T-helper 2 cell treated with Interferon-gamma antibody and Interleukin-4, amounts not matched to agents 5 μg/mL and 100 μg/mL, for 36 hours (primary cell): ENCODE data around the gene CLASP1.
"Not testable (repeated sequence)": the region's sequence is repeated elsewhere in the genome, so short reads cannot be mapped to it uniquely, and the experiment has no call there.

Experiments
- DNase-seq: peaks from one replicate; pipeline ENCODE4 v3.0.0; 2021; ENCODE audit warnings: low spot score
- H3K27ac Mint-ChIP-seq: one replicate; pipeline ENCODE4 v1.8.0; 2021; ENCODE audit warnings: mild to moderate bottlenecking, mixed read lengths
- H3K27me3 Mint-ChIP-seq: one replicate; pipeline ENCODE4 v1.8.0; 2021; ENCODE audit warnings: low read depth, mixed read lengths
- H3K36me3 Mint-ChIP-seq: one replicate; pipeline ENCODE4 v1.8.0; 2021; ENCODE audit warnings: low read depth, mixed read lengths
- H3K4me1 Mint-ChIP-seq: one replicate; pipeline ENCODE4 v1.8.0; 2021; ENCODE audit warnings: low read depth, mixed read lengths
- H3K4me3 Mint-ChIP-seq: one replicate; pipeline ENCODE4 v1.8.0; 2022; ENCODE audit warnings: mild to moderate bottlenecking, moderate library complexity, mixed read lengths
- H3K9me3 Mint-ChIP-seq: one replicate; pipeline ENCODE4 v1.8.0; 2021; ENCODE audit warnings: mixed read lengths

Gene CLASP1

DNA sequence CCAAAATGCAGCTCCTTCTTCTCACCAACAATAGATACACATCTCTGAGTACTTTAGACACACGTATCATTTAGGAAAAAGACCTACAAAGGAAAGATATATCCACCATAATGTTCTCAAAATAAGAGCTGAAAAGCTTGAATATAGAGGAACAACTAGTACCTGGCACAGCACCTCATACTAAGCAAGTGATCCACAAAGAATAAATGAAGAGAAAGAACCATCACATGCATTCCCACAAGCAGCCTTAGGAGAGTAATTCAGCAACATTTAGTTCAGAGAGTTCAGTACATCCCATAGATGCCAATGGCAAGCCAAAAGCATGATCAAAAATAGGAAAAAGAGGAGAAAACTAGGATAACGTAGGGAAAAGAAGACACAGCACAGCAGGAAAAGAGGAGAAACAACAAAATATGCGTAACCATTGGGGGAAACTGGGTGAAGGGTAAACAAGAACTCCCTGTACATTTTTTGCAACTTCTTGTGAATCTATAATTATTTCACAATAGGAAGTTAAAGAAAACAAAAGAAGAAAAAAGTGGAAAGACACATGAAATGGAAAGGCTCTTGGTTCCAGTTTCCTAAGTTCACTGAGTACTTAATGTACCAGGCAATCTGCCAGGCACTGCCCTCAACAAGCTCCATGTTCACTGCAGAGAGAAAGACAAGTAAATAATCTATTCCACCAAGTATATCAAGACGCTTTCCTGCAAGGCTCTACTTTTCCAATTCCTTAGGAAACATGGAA, 22.3 kb downstream of the CLASP1 start:
- Mint-ChIP-seq H3K4me3 (no peak overlapping the region), H3K36me3 (peaks cover 5% of the 10 kb centered on the region), H3K27ac (no peak overlapping the region), H3K27me3 (no peaks in the 10 kb centered on the region), H3K4me1 (no peaks in the 10 kb centered on the region), H3K9me3 (no peaks in the 10 kb centered on the region)
- no peak for DNase-seq

GRCh38 chr2:121625953-121626352, 23.3 kb downstream of the CLASP1 start:
- H3K36me3 Mint-ChIP-seq, result peaks cover 5% of the 10 kb centered on the region
- no peak overlapping the region for H3K4me3 Mint-ChIP-seq
- H3K4me1 Mint-ChIP-seq, result no peaks in the 10 kb centered on the region
- no peak for DNase-seq
- H3K27ac Mint-ChIP-seq, result no peak overlapping the region
- H3K9me3 Mint-ChIP-seq, result no peaks in the 10 kb centered on the region
- no peaks in the 10 kb centered on the region for H3K27me3 Mint-ChIP-seq

DNA sequence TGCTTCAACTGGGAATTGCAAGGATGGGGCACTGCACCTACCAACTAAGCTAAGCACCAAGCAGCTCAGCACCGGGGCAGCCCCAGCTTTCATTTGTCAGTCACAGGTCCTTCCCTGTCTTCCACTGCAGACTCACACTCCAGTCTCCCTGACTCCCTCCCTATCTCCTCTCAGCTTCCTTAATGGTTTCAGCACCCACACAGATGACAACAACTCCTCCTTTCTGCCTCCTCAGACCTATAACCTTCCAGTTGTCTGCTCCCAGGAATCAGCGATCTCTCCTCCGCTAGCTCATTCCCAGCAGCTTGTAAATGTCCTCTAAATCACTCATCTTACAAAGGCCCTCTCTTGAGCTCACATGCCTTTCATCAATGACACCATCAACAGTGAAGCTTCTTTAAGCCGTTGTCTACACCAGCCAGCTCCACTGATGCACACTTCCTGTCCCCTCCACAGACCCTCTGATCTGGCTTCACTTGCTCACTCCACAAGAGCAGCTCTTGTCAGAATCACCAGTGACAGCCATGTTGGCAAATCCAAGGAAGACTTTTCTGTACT, 32.1 kb downstream of the CLASP1 start:
- H3K27me3 Mint-ChIP-seq, result no peaks in the 10 kb centered on the region
- DNase-seq, result no peak
- no peak overlapping the region for H3K4me3 Mint-ChIP-seq
- no peak overlapping the region for H3K27ac Mint-ChIP-seq
- no peaks in the 10 kb centered on the region for H3K9me3 Mint-ChIP-seq
- H3K36me3 Mint-ChIP-seq, result peaks cover 19% of the 10 kb centered on the region
- peaks cover 9% of the 10 kb centered on the region for H3K4me1 Mint-ChIP-seq

GRCh38 chr2:121613774-121614173, 35.5 kb downstream of the CLASP1 start:
- no peak overlapping the region for H3K27ac Mint-ChIP-seq
- no peaks in the 10 kb centered on the region for H3K27me3 Mint-ChIP-seq
- DNase-seq, result no peak
- peaks cover 10% of the 10 kb centered on the region for H3K4me1 Mint-ChIP-seq
- H3K9me3 Mint-ChIP-seq, result no peaks in the 10 kb centered on the region
- H3K36me3 Mint-ChIP-seq, result peaks cover 19% of the 10 kb centered on the region
- no peak overlapping the region for H3K4me3 Mint-ChIP-seq

- H3K27ac Mint-ChIP-seq, result no peak overlapping the region
- peaks cover 9% of the 10 kb centered on the region for H3K4me1 Mint-ChIP-seq
- H3K27me3 Mint-ChIP-seq, result no peaks in the 10 kb centered on the region
- H3K4me3 Mint-ChIP-seq, result no peak overlapping the region
- peaks cover 19% of the 10 kb centered on the region for H3K36me3 Mint-ChIP-seq
- no peak for DNase-seq
- no peaks in the 10 kb centered on the region for H3K9me3 Mint-ChIP-seq
Measured at GRCh38 chr2:121613152-121613551, 36.1 kb downstream of the CLASP1 start.

DNA sequence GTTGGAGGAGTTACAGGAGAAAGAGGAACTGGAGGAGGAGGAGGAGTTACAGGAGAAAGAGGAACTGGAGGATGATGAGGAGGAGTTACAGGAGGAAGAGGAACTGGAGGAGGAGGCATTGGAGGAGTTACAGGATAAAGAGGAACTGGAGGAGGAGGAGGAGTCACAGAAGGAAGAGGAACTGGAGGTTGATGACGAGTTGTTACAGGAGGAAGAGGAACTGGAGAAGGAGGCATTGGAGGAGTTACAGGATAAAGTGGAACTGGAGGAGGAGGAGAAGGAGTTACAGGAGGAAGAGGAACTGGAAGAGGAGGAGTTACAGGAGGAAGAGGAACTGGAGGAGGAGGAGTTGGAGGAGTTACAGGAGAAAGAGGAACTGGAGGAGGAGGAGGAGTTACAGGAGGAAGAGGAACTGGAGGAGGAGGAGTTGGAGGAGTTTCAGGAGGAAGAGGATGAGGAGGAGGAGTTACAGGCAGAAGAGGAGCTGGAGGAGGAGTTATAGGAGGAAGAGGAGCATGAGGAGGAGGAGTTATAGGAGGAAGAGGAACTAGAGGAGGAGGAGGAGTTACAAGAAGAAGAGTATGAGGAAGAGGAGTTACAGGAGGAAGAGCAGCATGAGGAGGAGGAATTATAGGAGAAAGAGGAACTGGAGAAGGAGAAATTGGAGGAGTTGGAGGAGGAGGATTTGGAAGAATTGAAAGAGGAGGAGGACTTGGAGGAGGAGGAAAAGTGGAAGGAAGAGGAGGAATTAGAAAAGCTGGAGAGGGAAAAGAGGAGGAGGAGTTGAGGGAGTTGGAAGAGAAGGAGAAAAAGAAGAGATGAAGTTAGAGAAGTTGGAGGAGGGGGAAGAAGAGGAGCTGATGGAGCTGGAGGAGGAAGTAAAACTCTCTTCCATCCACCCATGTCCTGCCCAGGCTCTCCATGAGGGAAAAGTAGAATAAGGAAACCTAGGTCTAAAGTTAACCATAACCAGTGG, 37.2 kb downstream of the CLASP1 start:
- no peak overlapping the region for H3K4me3 Mint-ChIP-seq

GRCh38 chr2:121611048-121611649, 38.1 kb downstream of the CLASP1 start:
- H3K9me3 Mint-ChIP-seq, H3K27me3 Mint-ChIP-seq, H3K4me3 Mint-ChIP-seq, H3K27ac Mint-ChIP-seq, DNase-seq: not testable (repeated sequence)
- H3K4me1 Mint-ChIP-seq, result peaks cover 13% of the 10 kb centered on the region
- peaks cover 21% of the 10 kb centered on the region for H3K36me3 Mint-ChIP-seq

More for the DNA sequence above, 37.2 kb downstream of the CLASP1 start:
- no peak overlapping the region for H3K27ac Mint-ChIP-seq
- H3K36me3 Mint-ChIP-seq, result peaks cover 21% of the 10 kb centered on the region
- H3K9me3 Mint-ChIP-seq, result no peaks in the 10 kb centered on the region
- peaks cover 11% of the 10 kb centered on the region for H3K4me1 Mint-ChIP-seq
- no peak for DNase-seq
- H3K27me3 Mint-ChIP-seq, result no peaks in the 10 kb centered on the region

GRCh38 chr2:121610487-121610874, 38.8 kb downstream of the CLASP1 start:
- H3K4me1 Mint-ChIP-seq, result peaks cover 13% of the 10 kb centered on the region
- H3K36me3 Mint-ChIP-seq, result peaks cover 22% of the 10 kb centered on the region
- not testable (repeated sequence) for DNase-seq, H3K4me3 Mint-ChIP-seq, H3K27ac Mint-ChIP-seq, H3K27me3 Mint-ChIP-seq, H3K9me3 Mint-ChIP-seq

DNA sequence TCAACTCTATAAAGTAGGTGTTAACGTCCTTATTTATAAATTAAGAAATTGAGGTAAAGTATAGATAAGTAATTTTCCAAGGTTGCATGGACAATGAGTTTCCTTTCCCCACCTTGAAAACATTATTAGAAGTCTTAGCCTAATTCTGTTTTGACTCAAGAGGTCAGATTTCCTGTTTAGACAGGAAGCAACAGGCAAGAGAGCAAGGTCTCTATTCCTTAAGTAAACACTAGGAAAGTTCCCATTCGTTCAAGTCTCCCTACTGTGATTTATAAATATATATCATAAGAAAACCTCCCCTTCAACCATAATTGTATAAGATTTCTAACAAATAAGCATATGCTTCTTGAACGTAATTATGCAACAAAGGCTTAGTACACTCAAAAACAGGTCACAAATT, 40.3 kb downstream of the CLASP1 start:
- Mint-ChIP-seq H3K9me3 (no peaks in the 10 kb centered on the region), H3K4me3 (no peak overlapping the region), H3K27ac (no peak overlapping the region), H3K27me3 (no peaks in the 10 kb centered on the region), H3K36me3 (peaks cover 26% of the 10 kb centered on the region), H3K4me1 (peaks cover 10% of the 10 kb centered on the region)
- no peak for DNase-seq

GRCh38 chr2:121608367-121608766, 40.9 kb downstream of the CLASP1 start:
- H3K27me3 Mint-ChIP-seq, result no peaks in the 10 kb centered on the region
- peaks cover 10% of the 10 kb centered on the region for H3K4me1 Mint-ChIP-seq
- no peak overlapping the region for H3K4me3 Mint-ChIP-seq
- no peaks in the 10 kb centered on the region for H3K9me3 Mint-ChIP-seq
- H3K36me3 Mint-ChIP-seq, result peaks cover 25% of the 10 kb centered on the region
- H3K27ac Mint-ChIP-seq, result no peak overlapping the region
- DNase-seq, result no peak

DNA sequence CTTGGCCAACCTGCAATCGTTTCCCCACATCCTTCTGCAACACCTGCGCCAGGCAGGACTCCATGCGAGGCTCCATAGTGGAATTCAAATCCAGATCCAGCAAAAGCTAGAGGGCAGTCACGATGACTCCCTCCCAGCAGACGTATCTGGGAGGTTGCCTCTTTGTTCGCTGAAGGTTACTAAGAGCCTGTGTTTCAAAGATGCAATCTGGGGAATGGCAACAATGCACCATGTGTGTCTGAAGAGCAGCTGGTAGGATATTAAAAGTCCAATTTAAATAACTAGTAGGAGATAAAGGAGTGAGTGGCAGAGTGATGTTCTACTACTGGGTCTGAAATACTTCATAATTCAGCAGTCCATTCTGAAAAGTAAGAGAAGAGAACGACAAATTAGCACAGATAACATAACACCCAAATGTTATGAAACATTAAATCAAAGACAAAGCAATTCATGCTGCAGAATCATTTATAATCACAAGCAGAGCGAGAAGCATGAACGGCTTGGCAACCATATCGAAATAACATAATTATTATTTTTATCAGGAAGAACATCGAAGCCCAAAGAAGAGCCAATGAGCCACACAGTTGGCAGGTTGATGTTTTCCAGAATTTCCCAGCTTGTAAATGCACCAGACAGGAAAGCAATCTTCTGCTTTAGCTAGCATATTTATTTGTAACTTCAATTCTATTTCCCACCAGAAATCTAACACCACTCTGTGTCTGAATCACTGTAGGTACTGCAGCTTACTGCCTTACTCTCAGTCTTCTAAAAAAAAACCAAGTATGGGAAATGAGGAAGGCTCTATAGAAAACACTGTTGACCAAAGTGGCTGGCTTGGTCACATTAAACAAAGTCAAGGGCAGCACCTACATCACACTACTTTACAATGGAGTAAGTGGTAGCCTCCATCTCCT, 43.2 kb downstream of the CLASP1 start:
- no peak overlapping the region for H3K27ac Mint-ChIP-seq
- no peak overlapping the region for H3K4me3 Mint-ChIP-seq
- no peaks in the 10 kb centered on the region for H3K9me3 Mint-ChIP-seq
- DNase-seq, result no peak
- peaks cover 8% of the 10 kb centered on the region for H3K4me1 Mint-ChIP-seq
- no peaks in the 10 kb centered on the region for H3K27me3 Mint-ChIP-seq
- peaks cover 17% of the 10 kb centered on the region for H3K36me3 Mint-ChIP-seq

DNA sequence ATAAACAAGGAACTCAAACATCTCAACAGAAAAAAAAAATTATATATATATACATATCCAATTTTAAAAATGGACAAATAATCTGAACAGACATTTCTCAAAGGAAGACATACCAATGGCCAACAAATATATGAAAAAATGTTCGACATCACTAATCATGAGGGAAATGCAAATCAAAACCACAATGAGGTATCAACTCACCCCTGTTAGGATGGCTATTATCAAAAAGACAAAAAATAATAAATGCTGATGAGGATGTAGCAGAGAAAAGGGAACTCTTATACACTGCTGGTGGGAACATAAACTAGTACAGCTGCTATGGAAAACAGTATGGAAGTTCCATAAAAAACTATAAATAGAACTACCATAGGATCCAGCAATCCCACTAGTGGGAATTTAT, 46.1 kb downstream of the CLASP1 start:
- Mint-ChIP-seq H3K27me3 (no peaks in the 10 kb centered on the region), H3K9me3 (no peaks in the 10 kb centered on the region), H3K36me3 (peaks cover 23% of the 10 kb centered on the region), H3K4me1 (peaks cover 14% of the 10 kb centered on the region), H3K27ac (no peak overlapping the region), H3K4me3 (no peak overlapping the region)
- DNase-seq, result no peak
